GM12865 (cell line): ENCODE data around the gene RNF181.
"Not testable (repeated sequence)": the region's sequence is repeated elsewhere in the genome, so short reads cannot be mapped to it uniquely, and the experiment has no call there.

Experiments used
- DNase-seq: peaks from one replicate; pipeline ENCODE4 v3.0.0; 2010; ENCODE audit warnings: low read depth
- H3K4me3 ChIP-seq: 2 replicates; pipeline ENCODE4 v1.5.1; 2011; ENCODE audit warnings: mild to moderate bottlenecking, low read depth, low read length, control low read depth
- TF ChIP-seq, protein P1 (sequence below): IDR thresholded peaks from 2 replicates; pipeline ENCODE4 v1.5.1; 2011; ENCODE audit warnings: low read length, control low read depth, low read depth, inconsistent platforms; ENCODE audit not compliant: insufficient read depth; ENCODE audit errors: missing control alignments

Gene RNF181

GRCh38 chr2:85606116-85606455 lies 10.5 kb downstream of the RNF181 start:
- TF ChIP-seq, protein P1, sequence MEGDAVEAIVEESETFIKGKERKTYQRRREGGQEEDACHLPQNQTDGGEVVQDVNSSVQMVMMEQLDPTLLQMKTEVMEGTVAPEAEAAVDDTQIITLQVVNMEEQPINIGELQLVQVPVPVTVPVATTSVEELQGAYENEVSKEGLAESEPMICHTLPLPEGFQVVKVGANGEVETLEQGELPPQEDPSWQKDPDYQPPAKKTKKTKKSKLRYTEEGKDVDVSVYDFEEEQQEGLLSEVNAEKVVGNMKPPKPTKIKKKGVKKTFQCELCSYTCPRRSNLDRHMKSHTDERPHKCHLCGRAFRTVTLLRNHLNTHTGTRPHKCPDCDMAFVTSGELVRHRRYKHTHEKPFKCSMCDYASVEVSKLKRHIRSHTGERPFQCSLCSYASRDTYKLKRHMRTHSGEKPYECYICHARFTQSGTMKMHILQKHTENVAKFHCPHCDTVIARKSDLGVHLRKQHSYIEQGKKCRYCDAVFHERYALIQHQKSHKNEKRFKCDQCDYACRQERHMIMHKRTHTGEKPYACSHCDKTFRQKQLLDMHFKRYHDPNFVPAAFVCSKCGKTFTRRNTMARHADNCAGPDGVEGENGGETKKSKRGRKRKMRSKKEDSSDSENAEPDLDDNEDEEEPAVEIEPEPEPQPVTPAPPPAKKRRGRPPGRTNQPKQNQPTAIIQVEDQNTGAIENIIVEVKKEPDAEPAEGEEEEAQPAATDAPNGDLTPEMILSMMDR: no peak
- no peak overlapping the region for H3K4me3 ChIP-seq
- DNase-seq: no peak

GRCh38 chr2:85607268-85608215 lies 12.0 kb downstream of the RNF181 start:
- TF ChIP-seq, protein P1: no peak
- no peak for DNase-seq
- no peak overlapping the region for H3K4me3 ChIP-seq

DNA sequence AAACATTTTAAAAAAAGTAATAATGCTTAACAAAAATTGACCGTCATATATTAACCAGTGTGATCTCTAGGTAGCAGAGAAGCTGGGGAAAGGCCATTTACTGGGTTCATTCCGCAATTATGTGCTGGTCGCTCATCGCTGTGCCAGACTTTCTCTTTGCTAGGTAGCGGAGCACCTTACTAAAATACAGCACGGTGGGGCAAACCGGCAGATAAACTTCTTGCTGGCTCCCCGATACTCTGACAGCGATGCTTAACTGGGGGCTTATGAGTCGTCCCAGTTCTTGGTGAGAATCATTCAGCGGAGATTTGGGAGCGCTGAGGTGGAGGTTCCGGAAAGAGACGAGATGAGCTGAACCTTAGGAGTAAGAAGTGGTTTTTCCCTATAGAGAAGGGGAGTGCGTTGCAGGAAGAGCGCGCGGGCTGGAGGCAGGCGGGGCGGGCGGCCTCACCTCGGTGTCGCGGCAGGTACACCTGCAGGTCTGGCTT lies 15.7 kb downstream of the RNF181 start:
- peak; percentile 18 for DNase-seq
- peak overlapping the region; percentile 90 for H3K4me3 ChIP-seq
- TF ChIP-seq, protein P1: no peak

GRCh38 chr2:85611705-85612587 lies 16.4 kb downstream of the RNF181 start, which contains the start of gene C2orf68:
TSS of gene C2orf68 (minus strand) at chr2:85612066. CDS start at chr2:85611984, 82 bp downstream.
- H3K4me3 ChIP-seq: peak within 1 kb of the TSS; percentile 90
- TF ChIP-seq, protein P1: no peak
- peak; percentile 94 for DNase-seq

GRCh38 chr2:85613717-85614515 lies 18.4 kb downstream of the RNF181 start:
- H3K4me3 ChIP-seq: no peak overlapping the region
- DNase-seq: no peak

GRCh38 chr2:85614757-85615156 lies 19.2 kb downstream of the RNF181 start:
- DNase-seq, H3K4me3 ChIP-seq: not testable (repeated sequence)

More at GRCh38 chr2:85613717-85614515, 18.4 kb downstream of the RNF181 start:
- TF ChIP-seq, protein P1: no peak
